ENCODE data around the gene MYO16. TPM values are rescaled to one million over a fixed set of nuclear protein-coding genes. Genes with fewer than 3 reads are reported as not detected.
"Not testable (repeated sequence)": the region's sequence is repeated elsewhere in the genome, so short reads cannot be mapped to it uniquely, and the experiment has no call there.

Gene MYO16
- polyA plus RNA-seq, 4 donors, result 0.26 to 0.54 (median 0.43) TPM

DNA sequence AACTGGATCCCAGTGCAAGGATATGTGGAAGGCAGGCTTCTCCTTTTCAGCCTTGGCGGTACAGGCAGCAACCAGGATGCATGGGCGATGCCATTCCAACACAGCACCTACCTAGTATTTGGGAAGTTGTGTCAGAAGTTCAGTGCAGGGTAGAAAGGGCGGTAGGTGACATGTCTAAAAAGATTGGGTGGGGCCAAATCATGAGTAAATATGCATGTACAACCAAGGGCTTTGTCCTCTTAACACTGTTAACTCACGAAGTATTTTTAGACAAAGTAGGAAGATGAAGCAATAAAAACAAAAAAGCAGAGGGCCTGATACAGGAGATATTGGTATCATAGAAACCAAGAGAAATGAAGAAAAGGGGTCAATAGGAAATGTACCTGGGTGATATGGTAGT, 392.1 kb downstream of the MYO16 start:
- DNase-seq (ENCODE audit: low read depth in 4 of 4, low spot score in 3 of 4), result no peak

DNA sequence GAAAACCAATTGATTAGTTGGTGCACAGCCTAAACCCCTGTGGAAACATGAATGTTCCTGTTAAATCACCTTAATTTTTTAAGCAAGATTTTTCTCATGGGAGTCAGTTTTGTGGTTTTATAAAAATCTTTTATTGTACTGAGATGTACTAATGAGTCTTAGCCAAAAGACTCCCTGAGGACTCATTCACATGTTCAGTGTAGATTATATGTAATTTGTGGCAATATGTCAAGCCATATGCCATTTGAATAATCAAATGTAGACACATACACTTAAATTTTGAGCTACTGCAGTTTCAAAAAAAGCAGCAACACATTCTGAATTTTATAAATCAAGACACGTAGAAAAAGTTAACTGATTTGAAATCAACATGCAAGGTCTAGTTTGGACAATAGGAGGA, 395.2 kb downstream of the MYO16 start:
- no peak for DNase-seq (ENCODE audit: low read depth in 4 of 4, low spot score in 3 of 4)

DNA sequence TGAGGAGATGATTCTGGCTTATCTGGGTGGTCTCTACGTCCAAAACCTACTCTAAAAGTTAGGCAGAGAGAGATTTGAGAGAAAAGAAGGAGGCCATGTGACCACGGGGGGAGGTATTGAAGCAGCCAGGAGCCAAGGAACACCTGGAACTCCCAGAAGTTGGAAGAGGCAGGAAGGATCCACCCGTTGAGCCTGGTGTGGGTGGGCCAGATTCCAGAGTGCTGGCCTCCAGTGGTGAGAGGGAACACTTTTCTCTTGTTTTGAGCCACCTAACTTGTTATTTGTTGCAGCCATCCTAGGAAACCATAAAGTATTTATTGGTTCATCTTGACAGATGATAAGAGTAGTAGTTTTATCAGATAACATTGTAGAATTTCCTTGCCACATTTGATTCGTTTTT, 396.9 kb downstream of the MYO16 start:
- DNase-seq (ENCODE audit: low read depth in 4 of 4, low spot score in 3 of 4), result no peak

DNA sequence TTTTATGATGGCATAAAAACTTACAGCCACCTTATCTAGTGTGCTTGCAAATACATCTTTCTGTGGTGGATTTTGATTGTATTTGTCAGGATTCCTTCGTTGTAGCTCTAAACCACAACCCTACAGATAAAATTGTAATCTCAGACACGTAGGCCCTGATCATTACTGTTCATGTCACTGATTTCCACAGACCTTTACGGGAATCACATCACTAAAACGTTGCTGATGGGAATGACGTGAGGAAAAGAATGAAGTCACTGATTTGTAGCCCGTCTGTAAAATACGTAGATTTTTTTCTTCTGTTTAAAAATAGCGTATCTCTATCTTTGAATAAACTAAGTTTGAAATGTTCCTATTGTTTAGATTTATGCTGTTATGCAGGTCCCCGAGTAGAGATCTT, 399.2 kb downstream of the MYO16 start:
- no peak for DNase-seq (ENCODE audit: low read depth in 4 of 4, low spot score in 3 of 4)

DNA sequence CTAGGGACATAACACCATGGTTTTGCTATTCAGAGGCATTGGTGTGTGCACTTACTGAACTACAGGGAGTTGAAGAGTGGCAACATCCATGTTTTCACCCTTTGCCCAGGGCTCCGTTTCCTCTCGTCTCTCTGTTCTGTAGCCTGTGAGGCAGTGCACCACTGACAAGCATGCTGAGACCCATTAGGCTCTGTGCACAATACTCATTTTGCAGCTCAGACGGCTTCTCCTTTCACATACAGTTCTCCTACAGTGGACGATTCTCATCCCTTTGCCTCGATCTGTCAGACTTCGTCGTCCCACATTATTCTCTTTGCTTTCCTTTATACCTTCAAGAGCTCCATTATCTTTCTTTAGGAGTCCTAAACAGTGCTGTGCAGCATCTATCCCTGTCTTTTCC, 403.7 kb downstream of the MYO16 start:
- no peak for DNase-seq (ENCODE audit: low read depth in 4 of 4, low spot score in 3 of 4)

DNA sequence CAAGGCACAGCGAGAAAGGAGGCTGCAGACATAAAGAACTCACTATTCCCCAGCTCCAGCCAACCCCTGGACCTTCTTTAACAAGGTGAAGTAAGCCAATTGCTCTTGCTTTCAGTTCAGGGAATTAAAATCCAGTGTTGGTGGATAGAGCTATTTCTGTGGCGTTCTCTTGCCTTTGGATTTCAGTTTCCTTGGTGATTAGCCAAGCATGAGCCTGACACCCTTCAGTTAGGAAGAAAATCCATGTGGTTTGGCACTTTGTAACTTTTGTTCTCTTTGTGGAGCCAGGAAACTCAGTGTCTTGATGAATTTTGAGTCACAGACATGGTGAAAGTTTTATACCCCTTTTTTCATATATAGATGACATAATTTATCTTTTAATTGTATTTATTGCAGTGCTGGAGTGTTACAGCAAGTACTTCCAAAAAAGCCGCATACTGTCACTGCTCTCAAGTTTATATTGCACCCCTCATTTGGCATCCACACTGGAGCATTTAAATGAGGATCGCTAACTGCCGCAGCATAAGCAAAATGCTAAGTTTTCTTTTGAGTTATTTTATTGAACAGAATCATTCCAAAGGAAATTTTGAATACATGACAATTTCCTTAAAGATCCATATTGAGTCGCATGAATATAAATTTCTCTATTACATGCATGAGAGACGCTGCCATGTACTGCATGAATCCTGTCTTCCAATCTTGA, 406.8 kb downstream of the MYO16 start:
- no peak for DNase-seq (ENCODE audit: low read depth in 4 of 4, low spot score in 3 of 4)

DNA sequence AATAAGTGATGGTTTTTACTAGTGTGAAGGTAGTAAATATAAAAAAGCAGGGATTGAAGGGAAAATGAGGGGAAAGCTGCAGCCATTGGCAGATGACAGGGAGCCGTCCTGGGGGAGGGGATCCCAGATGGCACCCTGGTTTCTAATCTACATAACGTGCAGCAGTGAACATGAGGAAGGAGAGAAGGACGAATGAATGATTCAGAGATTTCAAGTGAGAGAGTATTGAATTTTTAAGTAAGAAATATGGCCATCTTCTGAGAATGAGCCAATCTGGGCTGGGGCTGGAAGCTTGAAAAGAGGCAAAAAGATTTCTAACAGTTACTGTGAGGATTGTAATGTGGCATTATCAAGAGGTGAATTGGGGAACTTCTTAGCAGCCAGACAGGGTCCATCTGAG, 414.2 kb downstream of the MYO16 start:
- DNase-seq (ENCODE audit: low read depth in 4 of 4, low spot score in 3 of 4), result no peak

DNA sequence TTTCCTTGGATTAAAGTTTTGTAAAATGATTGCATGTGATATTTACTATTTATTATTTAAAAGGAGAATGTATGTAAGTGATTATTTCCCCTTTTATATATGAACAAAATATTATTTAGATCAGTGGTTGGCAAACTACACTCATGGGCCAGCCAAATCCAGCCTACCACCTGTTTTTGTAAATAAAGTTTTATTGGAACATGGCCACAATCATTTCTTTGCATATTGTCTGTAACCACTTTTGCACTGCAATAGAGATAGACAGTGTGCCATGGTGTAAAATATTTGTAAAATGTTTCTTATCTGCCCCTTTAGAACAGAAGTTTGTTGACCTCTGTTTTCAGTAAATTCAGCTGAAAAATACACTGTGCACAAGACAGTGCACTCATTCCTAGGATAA, 426.4 kb downstream of the MYO16 start:
- DNase-seq (ENCODE audit: low read depth in 4 of 4, low spot score in 3 of 4), result no peak

DNA sequence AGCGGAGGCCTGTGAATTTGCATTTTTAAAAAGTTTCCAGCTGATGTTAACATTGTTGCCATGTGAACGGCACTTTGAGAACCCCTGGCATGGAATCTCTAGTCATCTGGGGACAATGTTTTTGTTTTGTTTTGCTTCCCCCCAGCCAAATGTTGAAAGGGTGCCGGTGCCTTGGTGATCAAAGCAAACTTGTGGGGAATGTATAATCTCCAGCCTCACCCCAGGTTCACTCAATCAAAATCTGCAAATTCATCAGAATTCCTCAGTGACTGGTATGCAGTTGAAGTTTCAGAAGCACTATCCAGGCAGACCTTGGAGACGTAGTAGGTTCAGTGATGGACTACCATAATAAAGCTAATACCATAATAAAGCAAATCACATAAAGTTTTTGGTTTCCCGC, 428.7 kb downstream of the MYO16 start:
- no peak for DNase-seq (ENCODE audit: low read depth in 4 of 4, low spot score in 3 of 4)

DNA sequence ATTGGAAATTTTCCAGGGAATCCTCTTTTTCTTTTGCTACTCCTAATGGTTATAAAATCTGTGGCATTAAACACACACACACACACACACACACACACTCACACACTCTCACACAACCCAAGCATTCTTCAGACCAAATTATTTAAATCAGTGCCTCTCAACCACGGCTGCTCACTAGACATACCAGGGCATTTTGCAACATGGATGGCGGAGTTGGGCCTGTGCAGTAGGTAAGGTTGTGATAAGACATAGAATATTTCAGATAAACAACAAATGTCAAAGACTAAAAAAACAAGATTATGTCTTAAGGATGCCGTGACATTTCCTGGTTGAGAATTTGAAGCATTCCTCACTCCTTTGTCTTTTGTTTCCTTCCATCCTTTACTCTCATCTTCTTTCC, 443.1 kb downstream of the MYO16 start:
- no peak for DNase-seq (ENCODE audit: low read depth in 4 of 4, low spot score in 3 of 4)

DNA sequence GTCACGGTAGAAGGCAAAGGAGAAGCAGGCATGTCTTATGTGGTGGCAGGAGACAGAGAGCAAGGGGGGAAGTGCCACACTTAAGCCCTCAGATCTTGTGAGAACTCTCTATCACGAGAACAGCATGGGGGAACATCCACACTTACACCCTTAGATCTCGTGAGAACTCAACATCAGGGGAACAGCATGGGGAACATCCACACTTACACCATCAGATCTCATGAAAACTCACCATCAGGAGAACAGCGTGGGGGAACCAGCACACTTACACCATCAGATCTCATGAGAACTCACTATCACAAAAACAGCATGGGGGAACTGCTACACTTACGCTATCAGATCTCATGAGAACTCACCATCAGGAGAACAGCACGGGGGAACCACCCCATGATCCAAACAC, 445.0 kb downstream of the MYO16 start:
- DNase-seq (ENCODE audit: low read depth in 4 of 4, low spot score in 3 of 4), result no peak

DNA sequence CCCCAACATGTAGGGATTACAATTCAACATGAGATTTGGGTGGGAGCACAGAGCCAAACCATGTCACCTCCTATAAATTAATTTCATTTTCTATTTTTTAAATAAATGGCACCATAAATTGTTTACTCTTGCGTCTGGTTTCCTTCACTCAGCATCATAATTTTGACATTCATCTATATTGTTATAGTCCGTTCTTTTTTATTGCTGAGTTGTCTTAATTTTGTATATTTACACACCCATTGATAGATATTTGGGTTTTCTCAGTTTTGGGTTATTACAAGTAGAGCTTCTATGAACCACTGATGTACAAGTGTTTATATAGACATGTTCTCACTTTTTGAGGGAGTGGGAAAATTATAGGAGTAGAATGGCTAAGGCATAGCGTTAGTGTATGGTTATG, 445.4 kb downstream of the MYO16 start:
- no peak for DNase-seq (ENCODE audit: low read depth in 4 of 4, low spot score in 3 of 4)

DNA sequence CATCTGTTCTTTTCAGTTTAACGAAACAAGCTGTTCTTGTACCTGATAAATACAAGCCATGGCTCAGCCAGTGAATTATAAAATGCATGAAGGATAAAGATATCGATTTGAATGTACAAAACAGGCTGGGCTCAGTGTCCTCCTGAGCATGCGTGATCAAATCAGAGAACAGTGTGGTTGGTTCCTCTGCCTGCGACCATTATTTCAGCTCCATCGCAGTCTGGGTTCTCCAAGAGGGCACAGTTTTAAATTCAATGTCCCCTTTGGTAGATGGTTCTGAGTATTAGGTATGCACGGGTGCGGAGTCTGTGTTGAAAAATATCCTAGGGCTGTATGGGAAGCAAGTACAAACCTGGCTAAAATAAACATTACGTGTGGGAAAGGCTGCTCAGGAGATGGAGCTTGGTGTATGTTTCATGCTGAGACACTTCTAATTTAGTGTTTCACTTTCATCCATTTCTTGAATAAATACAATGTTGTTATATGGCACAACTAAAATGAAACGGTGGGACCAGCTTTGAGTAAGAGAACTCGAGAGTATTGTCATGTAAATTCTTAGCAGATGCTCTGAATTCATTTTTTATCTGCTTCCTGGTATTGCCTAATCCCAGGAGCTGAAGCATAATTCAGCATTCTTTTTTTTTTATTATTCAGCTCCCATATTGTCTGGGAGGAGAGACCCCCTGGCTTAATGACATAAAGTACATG, 458.7 kb downstream of the MYO16 start:
- no peak for DNase-seq (ENCODE audit: low read depth in 4 of 4, low spot score in 3 of 4)

DNA sequence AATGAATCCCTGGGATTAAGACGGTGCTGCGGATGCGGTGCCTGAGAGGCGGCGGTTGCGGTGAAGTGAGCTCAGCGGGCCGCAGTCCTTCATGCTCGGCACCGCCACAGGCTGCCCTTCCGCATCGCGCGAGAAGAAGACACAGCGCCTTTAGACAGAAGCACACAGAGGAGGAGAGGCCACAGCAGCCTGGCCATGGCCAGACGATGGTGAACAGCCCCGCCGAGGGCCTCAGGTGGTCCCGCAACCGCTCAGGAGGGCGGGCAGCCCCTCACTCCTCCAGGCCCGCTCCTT, 459.2 kb downstream of the MYO16 start:
- no peak for DNase-seq (ENCODE audit: low read depth in 4 of 4, low spot score in 3 of 4)

DNA sequence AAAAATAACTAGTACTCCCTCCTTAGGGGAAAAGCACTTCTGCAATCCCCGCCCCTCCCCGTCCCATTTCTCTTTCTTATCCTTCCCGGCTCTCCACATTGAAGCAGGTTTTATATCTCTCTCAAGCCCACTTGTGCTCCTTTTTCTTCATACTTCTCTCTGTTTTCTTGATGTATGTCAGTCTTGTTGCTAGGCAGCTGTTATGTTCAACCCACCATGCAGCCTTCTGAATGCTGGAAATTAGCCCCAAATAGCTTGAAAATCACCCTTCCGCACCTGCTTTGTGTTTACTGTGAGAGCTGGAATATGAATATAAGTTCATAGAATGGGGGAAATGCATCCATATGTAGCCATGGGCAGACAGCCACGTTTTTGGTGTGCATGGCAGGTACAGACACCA, 461.4 kb downstream of the MYO16 start:
- DNase-seq (ENCODE audit: low read depth in 4 of 4, low spot score in 3 of 4), result no peak

DNA sequence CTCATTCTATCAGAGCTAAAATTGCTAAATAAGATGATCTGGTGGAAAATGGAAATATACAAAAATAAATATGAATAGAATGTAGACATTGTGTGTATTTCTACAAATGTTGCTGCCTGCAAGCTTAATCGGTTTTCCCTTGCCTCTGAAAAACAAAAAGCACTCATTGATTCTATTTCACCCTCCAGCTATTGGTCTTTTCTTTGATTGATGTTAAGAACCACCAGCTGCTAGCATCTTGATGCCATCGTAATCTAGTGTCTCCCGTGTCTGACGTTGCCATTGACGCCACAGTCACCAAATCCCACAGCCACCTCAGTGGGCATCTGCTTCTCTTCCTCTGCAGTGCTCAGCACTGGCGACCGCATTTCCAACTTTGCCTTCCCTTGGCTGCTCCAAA, 461.8 kb downstream of the MYO16 start:
- no peak for DNase-seq (ENCODE audit: low read depth in 4 of 4, low spot score in 3 of 4)

DNA sequence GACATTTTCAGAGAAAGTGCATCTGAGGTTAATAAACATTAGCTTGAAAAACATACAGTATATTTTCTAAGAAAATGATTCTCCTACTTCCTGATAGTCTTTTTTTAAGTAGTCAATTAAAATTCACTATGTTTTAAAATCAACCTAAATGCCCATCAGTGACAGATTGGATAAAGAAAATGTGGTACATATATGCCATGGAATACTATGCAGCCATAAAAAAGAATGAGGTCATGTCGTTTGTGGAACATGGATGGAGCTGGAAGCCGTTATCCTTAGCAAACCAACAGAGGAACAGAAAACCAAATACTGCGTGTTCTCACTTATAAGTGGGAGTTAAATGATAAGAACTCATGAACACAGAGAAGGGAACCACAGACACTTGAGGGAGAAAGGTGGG, 462.8 kb downstream of the MYO16 start:
- DNase-seq (ENCODE audit: low read depth in 4 of 4, low spot score in 3 of 4), result not testable (repeated sequence)

DNA sequence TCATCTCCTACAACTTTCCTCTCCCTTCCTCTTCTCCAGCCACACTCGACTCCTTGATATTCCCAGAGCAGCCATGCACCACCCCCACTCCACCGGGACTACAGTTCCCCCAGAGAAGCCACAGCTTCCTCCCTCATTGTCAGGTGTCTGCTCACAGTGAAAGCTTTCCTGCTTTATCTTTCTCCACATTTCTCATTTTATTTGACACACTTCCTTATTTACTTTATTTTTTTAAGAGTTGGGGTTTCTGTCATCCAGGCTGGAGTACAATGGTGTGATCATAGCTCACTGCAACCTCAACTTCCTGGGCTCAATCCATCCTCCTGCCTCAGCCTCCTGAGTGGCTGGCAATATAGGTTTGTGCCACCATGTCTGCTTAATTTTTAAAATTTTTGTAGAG, 464.6 kb downstream of the MYO16 start:
- no peak for DNase-seq (ENCODE audit: low read depth in 4 of 4, low spot score in 3 of 4)

DNA sequence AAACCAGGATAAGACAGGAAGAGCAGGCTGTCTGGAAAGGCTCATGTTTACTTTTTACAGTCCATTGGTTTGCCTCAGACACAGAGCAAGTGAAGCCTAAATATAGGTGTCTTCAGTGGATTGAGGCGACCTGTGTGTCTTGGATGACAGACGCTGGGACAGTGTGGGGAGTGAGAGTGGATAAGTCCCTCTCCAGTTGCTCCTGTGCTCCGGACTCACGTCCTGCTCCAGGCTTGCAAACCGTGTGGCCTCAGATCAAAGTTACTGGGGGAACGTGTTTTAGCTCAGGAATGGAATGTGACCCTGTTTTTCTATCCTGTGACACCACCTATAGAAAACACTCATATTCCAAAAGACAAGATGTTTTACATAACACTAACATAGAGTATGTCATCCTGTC, 465.7 kb downstream of the MYO16 start:
- DNase-seq (ENCODE audit: low read depth in 4 of 4, low spot score in 3 of 4), result no peak

DNA sequence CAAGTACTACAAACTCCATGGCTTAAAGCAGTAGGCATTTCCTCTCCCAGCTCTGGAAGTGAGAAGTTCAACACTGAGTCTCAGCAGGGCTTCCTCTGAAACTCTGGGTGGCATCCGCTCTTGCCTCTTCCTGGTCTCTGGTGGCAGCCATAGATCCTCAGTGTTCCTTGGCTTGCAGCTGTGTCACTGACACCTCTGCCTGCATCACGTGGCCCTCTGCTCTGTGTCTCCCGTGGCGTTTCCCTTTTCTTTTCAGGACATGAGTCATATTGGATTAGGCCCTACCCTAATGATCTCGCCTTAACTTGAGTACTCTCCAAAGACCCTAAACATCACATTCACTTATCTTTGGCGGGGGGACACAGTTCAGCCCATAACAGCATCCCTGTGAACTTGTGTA, 466.7 kb downstream of the MYO16 start:
- no peak for DNase-seq (ENCODE audit: low read depth in 4 of 4, low spot score in 3 of 4)

DNA sequence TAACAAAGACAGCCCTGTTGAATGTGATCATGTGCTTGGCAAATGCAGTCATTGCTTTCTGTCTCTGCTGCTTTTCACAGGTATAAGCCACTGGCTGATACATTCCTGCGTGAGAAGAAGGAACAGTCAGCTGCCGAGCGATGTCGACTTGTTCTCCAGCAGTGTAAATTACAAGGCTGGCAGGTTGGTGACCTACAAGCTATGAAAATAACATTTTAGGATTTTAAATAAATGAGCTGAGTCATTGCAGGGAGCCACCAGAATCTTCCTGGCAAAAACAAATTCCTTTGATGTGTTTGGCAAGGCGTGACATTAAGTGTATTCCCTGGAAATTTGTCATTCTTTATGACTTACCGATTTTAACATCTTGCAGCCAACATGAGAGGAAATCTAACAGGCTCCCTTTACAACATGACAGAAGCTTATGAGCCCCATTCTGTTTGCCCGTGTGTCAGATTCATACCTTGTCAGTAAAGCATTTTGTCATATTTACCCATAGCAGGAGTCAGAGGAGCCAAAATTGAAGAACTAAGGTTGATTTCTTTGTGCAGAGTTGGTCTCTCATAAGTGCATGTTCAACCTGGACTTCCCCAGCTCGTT, 471.4 kb downstream of the MYO16 start:
- DNase-seq (ENCODE audit: low read depth in 4 of 4, low spot score in 3 of 4), result no peak

DNA sequence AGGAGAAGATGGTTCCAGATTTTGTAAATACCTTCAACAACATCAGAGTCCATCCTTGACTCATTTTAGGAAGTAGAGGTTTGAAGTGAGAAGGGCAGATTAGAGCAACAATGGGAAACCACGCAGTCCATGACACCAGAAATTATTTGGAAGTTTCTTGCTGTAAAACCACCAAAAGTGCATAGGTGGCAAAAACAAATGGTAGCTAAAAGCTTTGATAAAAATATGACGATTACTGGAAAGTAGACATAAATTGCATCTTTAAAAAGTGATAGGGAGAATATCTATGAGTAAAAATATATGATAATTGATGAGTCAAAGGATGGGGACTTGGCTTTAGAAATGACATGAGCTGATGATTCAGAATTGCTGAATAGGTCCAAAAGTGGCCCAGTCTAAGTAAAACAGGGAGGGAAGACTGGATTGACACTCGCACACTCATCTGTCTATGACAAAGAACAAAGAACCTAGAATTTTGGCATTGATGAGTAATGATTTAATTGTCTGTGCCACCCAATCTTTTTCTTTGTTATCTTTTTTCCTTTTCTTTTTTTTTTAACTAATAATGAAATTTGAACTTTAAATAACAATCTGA, 472.2 kb downstream of the MYO16 start:
- DNase-seq (ENCODE audit: low read depth in 4 of 4, low spot score in 3 of 4), result no peak

All from left renal pelvis (tissue), 4 donors.